IMR-90 (cell line): ENCODE results near the gene CCL4. TPM values are rescaled to one million over a fixed set of nuclear protein-coding genes. Genes with fewer than 3 reads are reported as not detected.

ENCODE experiments used
- ATAC-seq: fragments of 200-7000 bp; cut with Tn5 transposase; 2 replicates; pipeline ENCODE4 v1.9.1; 2020; ENCODE audit warnings: low read depth, mild to moderate bottlenecking, moderate library complexity
- BruUV-seq: library from RNA; stranded (reverse); fragments of 400-500 nt; replicated peaks from 2 replicates; lab custom pipeline; 2021; lab: Mats Ljungman, UMichigan
- CTCF ChIA-PET: fragments of 300-600 bp; formaldehyde crosslinking; extraction: SDS; loops from one replicate; lab custom pipeline; 2021; ENCODE audit warnings: antibody characterized with exemption; lab: Yijun Ruan, JAX
- POLR2A ChIA-PET: fragments of 300-600 bp; sonication (Branson Sonifier 250); formaldehyde crosslinking; loops from one replicate; lab custom pipeline; 2022; ENCODE audit warnings: antibody characterized with exemption; ENCODE audit not compliant: unreplicated experiment; lab: Charles Lee
- DNase-seq: peaks from one replicate; pipeline ENCODE4 v3.0.0; 2013
- H2AFZ ChIP-seq: replicated peaks from 2 replicates; pipeline ENCODE3; 2013; ENCODE audit warnings: low read length, mild to moderate bottlenecking; ENCODE audit not compliant: poor library complexity
- H2AK5ac ChIP-seq: 2 replicates; pipeline ENCODE4 v1.6.1; 2013; ENCODE audit warnings: low read depth, low read length, inconsistent platforms
- H2AK9ac ChIP-seq: replicated peaks from 2 replicates; pipeline ENCODE3; 2013; ENCODE audit warnings: mild to moderate bottlenecking, low read depth, low read length, moderate library complexity; ENCODE audit not compliant: poor library complexity
- H2BK120ac ChIP-seq: 2 replicates; pipeline ENCODE4 v1.6.1; 2013; ENCODE audit warnings: low read depth, low read length, inconsistent platforms
- H2BK15ac ChIP-seq: 3 replicates; pipeline ENCODE4 v1.6.1; 2013; ENCODE audit warnings: low read depth, low read length, inconsistent platforms
- H2BK20ac ChIP-seq: 2 replicates; pipeline ENCODE4 v1.6.1; 2013; ENCODE audit warnings: low read depth, mild to moderate bottlenecking, inconsistent platforms, low read length, moderate library complexity
- H2BK5ac ChIP-seq: 2 replicates; pipeline ENCODE4 v1.6.1; 2013; ENCODE audit warnings: mild to moderate bottlenecking, low read depth, low read length, inconsistent platforms; ENCODE audit not compliant: poor library complexity, severe bottlenecking
- H3K14ac ChIP-seq: replicated peaks from 2 replicates; pipeline ENCODE4 v1.6.1; 2013; ENCODE audit warnings: low read depth, low read length, inconsistent platforms
- H3K18ac ChIP-seq: 2 replicates; pipeline ENCODE4 v1.6.1; 2013; ENCODE audit warnings: low read depth, low read length, control low read depth
- H3K23ac ChIP-seq: 2 replicates; pipeline ENCODE4 v1.6.1; 2013; ENCODE audit warnings: low read depth, low read length, inconsistent platforms
- H3K27ac ChIP-seq: 2 replicates; pipeline ENCODE4 v1.5.1; 2013; ENCODE audit warnings: mild to moderate bottlenecking, control low read depth, low read length; ENCODE audit not compliant: insufficient read depth
- H3K27me3 ChIP-seq: 2 replicates; pipeline ENCODE4 v1.6.1; 2013; ENCODE audit warnings: low read length; ENCODE audit not compliant: control insufficient read depth, insufficient read depth
- H3K36me3 ChIP-seq: 2 replicates; pipeline ENCODE4 v1.6.1; 2013; ENCODE audit warnings: low read length, mixed read lengths; ENCODE audit not compliant: control insufficient read depth, insufficient read depth
- H3K4ac ChIP-seq: 2 replicates; pipeline ENCODE4 v1.6.1; 2013; ENCODE audit warnings: low read depth, low read length, inconsistent platforms
- H3K4me1 ChIP-seq: 2 replicates; pipeline ENCODE4 v1.6.1; 2013; ENCODE audit warnings: low read length, mixed read lengths; ENCODE audit not compliant: control insufficient read depth, insufficient read depth
- H3K4me2 ChIP-seq: 2 replicates; pipeline ENCODE4 v1.6.1; 2013; ENCODE audit warnings: low read depth, mild to moderate bottlenecking, control low read depth, low read length, moderate library complexity
- H3K4me3 ChIP-seq: 2 replicates; pipeline ENCODE4 v1.5.1; 2013; ENCODE audit warnings: low read depth, mild to moderate bottlenecking, control low read depth, low read length, moderate library complexity; ENCODE audit not compliant: insufficient read depth
- H3K56ac ChIP-seq: 2 replicates; pipeline ENCODE4 v1.6.1; 2013; ENCODE audit warnings: low read length, inconsistent platforms; ENCODE audit not compliant: insufficient read depth; ENCODE audit errors: extremely low read depth
- H3K79me1 ChIP-seq, 2 experiments: 2 replicates each; pipeline ENCODE4 v1.6.1; 2013; ENCODE audit warnings: low read length in 2 of 2, inconsistent platforms in 1 of 2, low read depth in 1 of 2
- H3K9ac ChIP-seq: 2 replicates; pipeline ENCODE4 v1.6.1; 2013; ENCODE audit warnings: low read depth, low read length, control low read depth
- H3K9me1 ChIP-seq: 2 replicates; pipeline ENCODE4 v1.6.1; 2013; ENCODE audit warnings: low read length, inconsistent platforms; ENCODE audit not compliant: insufficient read depth
- H3K9me3 ChIP-seq: 2 replicates; pipeline ENCODE4 v1.6.1; 2013; ENCODE audit warnings: low read length; ENCODE audit not compliant: control insufficient read depth, insufficient read depth
- H4K20me1 ChIP-seq: 2 replicates; pipeline ENCODE4 v1.6.1; 2013; ENCODE audit warnings: low read length, inconsistent platforms; ENCODE audit not compliant: insufficient read depth
- H4K5ac ChIP-seq: 2 replicates; pipeline ENCODE4 v1.6.1; 2013; ENCODE audit warnings: mild to moderate bottlenecking, low read depth, low read length, control low read depth
- H4K8ac ChIP-seq, 2 experiments: 2 replicates each; pipeline ENCODE4 v1.6.1; 2013; ENCODE audit warnings: low read depth in 2 of 2, low read length in 2 of 2, control low read depth in 1 of 2, inconsistent platforms in 1 of 2
- H4K91ac ChIP-seq: 2 replicates; pipeline ENCODE4 v1.6.1; 2013; ENCODE audit warnings: low read depth, low read length, inconsistent platforms; ENCODE audit not compliant: insufficient read depth
- BHLHE40 ChIP-seq: fragments of 150-350 bp; IDR thresholded peaks from 2 replicates; pipeline ENCODE4 v1.6.1; 2016; ENCODE audit warnings: mild to moderate bottlenecking, low read depth, low read length
- CHD1 ChIP-seq: IDR thresholded peaks from 2 replicates; pipeline ENCODE4 v1.6.1; 2012; ENCODE audit warnings: low read depth, low read length, improper control_type of control experiment
- MAZ ChIP-seq: IDR thresholded peaks from 2 replicates; pipeline ENCODE4 v1.6.1; 2012; ENCODE audit warnings: low read depth, mild to moderate bottlenecking, low read length, improper control_type of control experiment, moderate library complexity, borderline replicate concordance
- MXI1 ChIP-seq: IDR thresholded peaks from 2 replicates; pipeline ENCODE4 v1.6.1; 2012; ENCODE audit warnings: low read depth, mild to moderate bottlenecking, low read length, moderate library complexity, borderline replicate concordance
- RCOR1 ChIP-seq: IDR thresholded peaks from 2 replicates; pipeline ENCODE4 v1.6.1; 2012; ENCODE audit warnings: mild to moderate bottlenecking, low read length, improper control_type of control experiment; ENCODE audit not compliant: insufficient replicate concordance
- RFX5 ChIP-seq: IDR thresholded peaks from 2 replicates; pipeline ENCODE4 v1.8.0; 2012; ENCODE audit warnings: low read depth, mild to moderate bottlenecking, low read length, moderate library complexity
- USF2 ChIP-seq: fragments of 150-350 bp; IDR thresholded peaks from 2 replicates; pipeline ENCODE4 v1.6.1; 2017; ENCODE audit warnings: mild to moderate bottlenecking, antibody characterized with exemption, low read length, low read depth
- WGBS, 2 experiments: methylation state at CpG; one replicate each; pipeline versions ENCODE4 v1.1.5 to v1.1.7; 2013; ENCODE audit warnings: missing lambda C conversion rate in 2 of 2; ENCODE audit not compliant: insufficient read length in 1 of 2; ENCODE audit errors: extremely low coverage in 2 of 2; 5-methylcytosine and 5-hydroxymethylcytosine counted together
- dilution Hi-C: fragments of 300-500 bp; cut with HindIII; formaldehyde crosslinking; loops from one replicate; pipeline ENCODE4 v1.14.3; 2018; ENCODE audit warnings: low sequenced_read_pairs; ENCODE audit not compliant: unreplicated experiment
- in situ Hi-C: fragments of 300-500 bp; cut with MboI; formaldehyde crosslinking; loops from 3 replicates; pipeline ENCODE4 v1.14.3; 2019; ENCODE audit warnings: low sequenced_read_pairs, inconsistent platforms, mixed read lengths
- intact Hi-C: fragments of 100-400 bp; cut with micrococcal nuclease; formaldehyde crosslinking; loops from 2 replicates; pipeline ENCODE4 v1.10.0; 2022
- polyA plus RNA-seq, 3 experiments: library from polyadenylated mRNA; depleted of rRNA; stranded (reverse); fragments of >200 nt; gene quantifications; 2 replicates each; pipeline ENCODE4 v1.2.3, GENCODE V29; 2012; ENCODE audit warnings: low replicate concordance in 1 of 3
- total RNA-seq: library from RNA; depleted of rRNA; stranded (reverse); fragments of >200 nt; gene quantifications from 2 replicates; pipeline ENCODE4 v1.2.3, GENCODE V29; 2012

Gene CCL4
- total and polyA plus RNA-seq, 2 of the 4 experiments (the other 2 are of a cell fraction), result not detected

- Histone ChIP-seq H3K4ac (no peak overlapping the region), H2BK5ac (no peak overlapping the region), H3K23ac (no peak overlapping the region), H3K18ac (no peak overlapping the region), H3K4me3 (no peak overlapping the region), H3K9me1 (no peaks in the 10 kb centered on the region), H3K4me2 (no peak overlapping the region), H3K14ac (no peak overlapping the region), H3K36me3 (no peaks in the 10 kb centered on the region), H3K4me1 (no peaks in the 10 kb centered on the region), H2AFZ (no peak overlapping the region), H2AK5ac (no peak overlapping the region), H3K56ac (no peak overlapping the region), H3K79me1 (no peaks in the 10 kb centered on the region), H2AK9ac (no peak overlapping the region), H4K20me1 (no peaks in the 10 kb centered on the region), H4K5ac (no peak overlapping the region), H4K91ac (no peak overlapping the region), H2BK120ac (no peak overlapping the region), H3K27ac (no peak overlapping the region), H3K27me3 (peaks cover 3% of the 10 kb centered on the region), H3K9ac (no peak overlapping the region), H2BK20ac (no peak overlapping the region), H2BK15ac (no peak overlapping the region), H4K8ac (no peak overlapping the region), H3K9me3 (no peaks in the 10 kb centered on the region)
- ChIA-PET POLR2A (no interaction called here), CTCF (no interaction called here)
- in situ Hi-C loops (no loop called here), intact Hi-C loops (loop anchor here (10.0 kb wide), 1 partner anchor 79 kb away; the partner anchor contains the start of gene CCL18), dilution Hi-C loops (no loop called here)
- no TSS peak for BruUV-seq
- TF ChIP-seq MAZ (no peak), MXI1 (no peak), BHLHE40 (no peak), CHD1 (no peak), RCOR1 (no peak), RFX5 (no peak), USF2 (no peak)
- ATAC-seq (no peak), DNase-seq (no peak)
- no CpG with 5 or more reads among the region's 2 CpGs for WGBS, 2 experiments
Observed at GRCh38 chr17:36144014-36144413, 40.4 kb downstream of the CCL4 start.
